Neural progenitor cell (in vitro differentiated cells): ENCODE data around the gene ARHGAP19. TPM values are rescaled to one million over a fixed set of nuclear protein-coding genes. Genes with fewer than 3 reads are reported as not detected.

Experiments used
- DNase-seq: peaks from one replicate; pipeline ENCODE4 v3.0.0-alpha.2; 2016; ENCODE audit warnings: low spot score
- H2AFZ ChIP-seq: fragments of 200-600 bp; sonication (generic); replicated peaks from 2 replicates; pipeline ENCODE4 v1.6.1; 2016; ENCODE audit warnings: antibody characterized with exemption
- H3F3A ChIP-seq: fragments of 200-600 bp; sonication (generic); 2 replicates; pipeline ENCODE4 v1.6.1; 2016; ENCODE audit warnings: antibody characterized with exemption, low read depth
- H3K27ac ChIP-seq: fragments of 200-600 bp; sonication (generic); 2 replicates; pipeline ENCODE4 v1.5.1; 2016; ENCODE audit warnings: mild to moderate bottlenecking
- H3K27me3 ChIP-seq: fragments of 200-600 bp; sonication (generic); 2 replicates; pipeline ENCODE4 v1.6.1; 2016; ENCODE audit warnings: mild to moderate bottlenecking, moderate library complexity
- H3K36me3 ChIP-seq: fragments of 200-600 bp; sonication (generic); 2 replicates; pipeline ENCODE4 v1.5.1; 2016
- H3K4me1 ChIP-seq: fragments of 200-600 bp; sonication (generic); 2 replicates; pipeline ENCODE4 v1.6.1; 2016; ENCODE audit warnings: mixed run types
- H3K4me2 ChIP-seq: fragments of 200-600 bp; sonication (generic); 2 replicates; pipeline ENCODE4 v1.6.1; 2016
- H3K4me3 ChIP-seq: fragments of 200-600 bp; sonication (generic); 2 replicates; pipeline ENCODE4 v1.5.1; 2016
- H3K79me2 ChIP-seq: fragments of 200-600 bp; sonication (generic); 2 replicates; pipeline ENCODE4 v1.6.1; 2016; ENCODE audit warnings: low read depth
- H3K9ac ChIP-seq: fragments of 200-600 bp; sonication (generic); 2 replicates; pipeline ENCODE4 v1.6.1; 2016
- H3K9me3 ChIP-seq: fragments of 200-600 bp; sonication (generic); 2 replicates; pipeline ENCODE4 v1.5.1; 2016; ENCODE audit warnings: low read depth
- H4K20me1 ChIP-seq: fragments of 200-600 bp; sonication (generic); 2 replicates; pipeline ENCODE4 v1.6.1; 2016; ENCODE audit warnings: low read depth
- H3K27ac Mint-ChIP-seq: 3 replicates; pipeline ENCODE4 v1.8.0; 2021; ENCODE audit warnings: mixed read lengths
- H3K27me3 Mint-ChIP-seq: 2 replicates; pipeline ENCODE4 v1.8.0; 2022; ENCODE audit warnings: low read depth, mild to moderate bottlenecking, inconsistent platforms, moderate library complexity, mixed read lengths; ENCODE audit not compliant: insufficient read depth
- H3K36me3 Mint-ChIP-seq: 3 replicates; pipeline ENCODE4 v1.8.0; 2021; ENCODE audit warnings: mixed read lengths
- H3K4me1 Mint-ChIP-seq: 3 replicates; pipeline ENCODE4 v1.8.0; 2021; ENCODE audit warnings: mixed read lengths
- H3K4me3 Mint-ChIP-seq: 3 replicates; pipeline ENCODE4 v1.8.0; 2021; ENCODE audit warnings: mild to moderate bottlenecking, moderate library complexity, mixed read lengths
- H3K9me3 Mint-ChIP-seq: 3 replicates; pipeline ENCODE4 v1.8.0; 2020; ENCODE audit warnings: mixed read lengths
- CTCF ChIP-seq: fragments of 200-600 bp; sonication (generic); IDR thresholded peaks from 2 replicates; pipeline ENCODE4 v1.5.1; 2017; ENCODE audit warnings: antibody characterized with exemption, mild to moderate bottlenecking
- EZH2 ChIP-seq: fragments of 200-600 bp; sonication (generic); IDR thresholded peaks from 2 replicates; pipeline ENCODE4 v1.6.1; 2017; ENCODE audit warnings: antibody characterized with exemption, mild to moderate bottlenecking, moderate library complexity
- EZH2phosphoT487 ChIP-seq: fragments of 200-600 bp; sonication (generic); IDR thresholded peaks from 2 replicates; pipeline ENCODE4 v1.6.1; 2017; ENCODE audit warnings: antibody characterized with exemption
- total RNA-seq: library from RNA; depleted of rRNA; stranded (reverse); fragments of >200 nt; gene quantifications from 2 replicates; pipeline ENCODE4 v1.2.3, GENCODE V29; 2015; ENCODE audit warnings: low replicate concordance

The ARHGAP19 gene
- total RNA-seq, 1 donor from 2014 or later = 88.8 TPM

DNA sequence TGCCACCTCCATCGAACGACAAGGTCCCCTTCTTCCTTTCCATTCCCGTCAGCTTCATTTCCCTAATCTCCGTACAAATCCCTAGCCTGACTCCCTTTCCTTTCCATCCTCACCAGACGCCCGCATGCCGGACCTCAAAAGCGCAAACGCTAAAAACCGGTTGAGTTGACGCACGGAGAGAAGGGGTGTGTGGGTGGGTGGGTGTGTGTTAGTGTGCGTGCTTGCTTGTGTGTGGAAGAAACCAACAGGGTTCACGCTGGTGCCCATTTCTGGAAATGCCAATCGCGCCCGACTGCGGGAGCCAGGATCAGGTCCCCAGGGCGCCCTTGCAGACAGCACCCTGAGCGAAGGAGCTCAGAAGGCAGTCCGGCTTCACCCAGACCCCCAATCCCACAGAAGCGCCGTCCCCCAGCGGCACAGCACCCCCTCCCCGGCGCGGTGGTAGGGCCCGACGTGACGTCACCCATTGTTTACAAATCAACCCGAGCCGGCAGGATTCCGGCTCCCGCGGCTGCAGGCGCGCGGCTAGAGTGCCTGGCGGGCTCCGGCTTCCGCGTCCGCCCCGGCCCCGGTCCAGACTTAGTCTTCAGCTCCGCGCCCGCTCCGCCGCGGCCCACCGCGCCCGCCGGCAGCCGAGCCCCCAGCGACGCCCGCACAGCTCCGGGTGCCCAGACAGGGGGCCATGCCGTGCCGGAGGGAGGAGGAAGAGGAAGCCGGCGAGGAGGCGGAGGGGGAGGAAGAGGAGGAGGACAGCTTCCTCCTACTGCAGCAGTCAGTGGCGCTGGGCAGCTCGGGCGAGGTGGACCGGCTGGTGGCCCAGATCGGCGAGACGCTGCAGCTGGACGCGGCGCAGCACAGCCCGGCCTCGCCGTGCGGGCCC is 26.6 kb upstream of the ARHGAP19 start, which contains the start of gene FRAT1:
Gene FRAT1, plus strand, starts transcription at position 500 of the 880 bp plus-strand sequence. Its CDS starts 183 bp downstream, at position 683.
- Mint-ChIP-seq H3K4me1 (peaks cover 19% of the 10 kb centered on the region), H3K27me3 (peaks cover 45% of the 10 kb centered on the region)

GRCh38 chr10:97314671-97315070 is 22.2 kb upstream of the ARHGAP19 start:
- Histone ChIP-seq H4K20me1 (no peaks in the 10 kb centered on the region), H3K4me2 (no peak overlapping the region), H3K4me1 (no peaks in the 10 kb centered on the region), H3K36me3 (no peaks in the 10 kb centered on the region), H3K79me2 (no peaks in the 10 kb centered on the region), H3F3A (peaks cover 10% of the 10 kb centered on the region), H3K27me3 (peaks cover under 1% of the 10 kb centered on the region), H3K27ac (no peak overlapping the region), H3K4me3 (no peak overlapping the region), H3K9me3 (no peaks in the 10 kb centered on the region), H3K9ac (no peak overlapping the region), H2AFZ (no peak overlapping the region)
- H3K4me3 Mint-ChIP-seq = no peak overlapping the region
- H3K27me3 Mint-ChIP-seq = peaks cover 21% of the 10 kb centered on the region
- TF ChIP-seq EZH2phosphoT487 (no peak), CTCF (no peak), EZH2 (no peak)
- no peaks in the 10 kb centered on the region for H3K9me3 Mint-ChIP-seq
- no peak overlapping the region for H3K27ac Mint-ChIP-seq
- peaks cover 4% of the 10 kb centered on the region for H3K4me1 Mint-ChIP-seq
- DNase-seq = no peak
- no peaks in the 10 kb centered on the region for H3K36me3 Mint-ChIP-seq

More for the DNA sequence above, 26.6 kb upstream of the ARHGAP19 start, which contains the start of gene FRAT1:
- peak within 1 kb of the TSS; percentile 99 for H3K27ac Mint-ChIP-seq
- DNase-seq = peak; percentile 95
- Histone ChIP-seq H3K79me2 (peaks cover 14% of the 10 kb centered on the region), H3K36me3 (no peaks in the 10 kb centered on the region), H3K27me3 (peaks cover 32% of the 10 kb centered on the region), H3F3A (peaks cover 32% of the 10 kb centered on the region), H3K9ac (peak within 1 kb of the TSS; percentile 98), H3K4me1 (peaks cover 19% of the 10 kb centered on the region), H2AFZ (peak within 1 kb of the TSS; percentile 96), H4K20me1 (peaks cover 27% of the 10 kb centered on the region), H3K27ac (peak within 1 kb of the TSS; percentile 98), H3K4me2 (peak within 1 kb of the TSS; percentile 95), H3K9me3 (no peaks in the 10 kb centered on the region), H3K4me3 (peak within 1 kb of the TSS; percentile 95)
- no peaks in the 10 kb centered on the region for H3K36me3 Mint-ChIP-seq
- no peak for TF ChIP-seq EZH2
- no peaks in the 10 kb centered on the region for H3K9me3 Mint-ChIP-seq
- peak within 1 kb of the TSS; percentile 87 for H3K4me3 Mint-ChIP-seq

DNA sequence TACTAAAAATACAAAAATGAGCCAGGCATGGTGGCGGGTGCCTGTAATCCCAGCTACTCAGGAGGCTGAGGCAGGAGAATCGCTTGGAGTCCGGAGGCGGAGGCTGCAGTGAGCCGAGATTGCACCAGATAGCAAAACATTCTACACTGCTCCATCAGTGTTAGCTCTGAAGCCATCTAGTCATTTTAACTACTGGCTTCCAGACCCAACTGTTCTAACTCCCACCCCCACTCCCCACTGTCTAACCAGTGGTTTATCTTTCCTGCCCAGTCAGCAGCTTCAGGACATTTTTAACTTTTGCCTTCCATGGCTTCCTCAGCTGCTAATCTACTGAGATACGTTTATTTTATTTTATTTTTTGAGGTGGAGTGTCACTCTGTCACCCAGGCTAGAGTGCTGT is 20.5 kb upstream of the ARHGAP19 start:
- DNase-seq = no peak
- Histone ChIP-seq H3K27ac (no peak overlapping the region), H3K36me3 (no peaks in the 10 kb centered on the region), H2AFZ (no peak overlapping the region), H3K4me3 (no peak overlapping the region), H3K27me3 (no peaks in the 10 kb centered on the region), H3K4me2 (no peak overlapping the region), H4K20me1 (no peaks in the 10 kb centered on the region), H3K79me2 (no peaks in the 10 kb centered on the region), H3K9ac (no peak overlapping the region), H3K9me3 (no peaks in the 10 kb centered on the region), H3K4me1 (no peaks in the 10 kb centered on the region), H3F3A (peaks cover under 1% of the 10 kb centered on the region)
- no peaks in the 10 kb centered on the region for H3K36me3 Mint-ChIP-seq
- H3K27ac Mint-ChIP-seq = no peak overlapping the region
- H3K4me1 Mint-ChIP-seq = no peaks in the 10 kb centered on the region
- H3K27me3 Mint-ChIP-seq = peaks cover 14% of the 10 kb centered on the region
- no peak overlapping the region for H3K4me3 Mint-ChIP-seq
- TF ChIP-seq EZH2phosphoT487 = no peak
- TF ChIP-seq CTCF = no peak
- TF ChIP-seq EZH2 = no peak
- H3K9me3 Mint-ChIP-seq = no peaks in the 10 kb centered on the region

GRCh38 chr10:97311111-97311626 is 18.7 kb upstream of the ARHGAP19 start:
- H3K27ac ChIP-seq = no peak overlapping the region
- no peak for TF ChIP-seq EZH2
- no peak for TF ChIP-seq EZH2phosphoT487
- TF ChIP-seq CTCF = no peak
- H3K79me2 ChIP-seq = no peaks in the 10 kb centered on the region
- Mint-ChIP-seq H3K4me3 (no peak overlapping the region), H3K27ac (no peak overlapping the region), H3K27me3 (peaks cover 8% of the 10 kb centered on the region), H3K4me1 (no peaks in the 10 kb centered on the region), H3K9me3 (no peaks in the 10 kb centered on the region), H3K36me3 (no peaks in the 10 kb centered on the region)
- H3K4me3 ChIP-seq = no peak overlapping the region
- H3K9ac ChIP-seq = no peak overlapping the region
- H3K4me2 ChIP-seq = no peak overlapping the region
- no peaks in the 10 kb centered on the region for H4K20me1 ChIP-seq
- H3K9me3 ChIP-seq = no peaks in the 10 kb centered on the region
- no peak for DNase-seq
- H2AFZ ChIP-seq = no peak overlapping the region
- no peaks in the 10 kb centered on the region for H3F3A ChIP-seq
- H3K4me1 ChIP-seq = no peaks in the 10 kb centered on the region
- no peaks in the 10 kb centered on the region for H3K36me3 ChIP-seq
- no peaks in the 10 kb centered on the region for H3K27me3 ChIP-seq
